WTC11 (cell line): ENCODE data around the gene CCL17. TPM values are rescaled to one million over a fixed set of nuclear protein-coding genes. Genes with fewer than 3 reads are reported as not detected.

ENCODE experiments used
- ATAC-seq: fragments of 200-7000 bp; cut with Tn5 transposase; 2 replicates; pipeline ENCODE4 v1.10.0; 2021; ENCODE audit warnings: mild to moderate bottlenecking, moderate library complexity
- CTCF ChIA-PET: fragments of 300-600 bp; sonication (Branson Sonifier 250); formaldehyde crosslinking; loops from one replicate; lab custom pipeline; 2021; ENCODE audit warnings: antibody characterized with exemption; lab: Charles Lee
- POLR2A ChIA-PET: fragments of 350-600 bp; sonication (Branson Sonifier 250); formaldehyde crosslinking; loops from one replicate; lab custom pipeline; 2021; ENCODE audit warnings: antibody characterized with exemption; lab: Charles Lee
- DNase-seq: peaks from one replicate; pipeline ENCODE4 v3.0.0; 2021; ENCODE audit warnings: low spot score
- H3K27ac Mint-ChIP-seq: 2 replicates; pipeline ENCODE4 v1.8.0; 2021; ENCODE audit warnings: mixed read lengths
- H3K27me3 Mint-ChIP-seq: 2 replicates; pipeline ENCODE4 v1.8.0; 2021; ENCODE audit warnings: low read depth, mild to moderate bottlenecking, moderate library complexity, mixed read lengths
- H3K36me3 Mint-ChIP-seq: 2 replicates; pipeline ENCODE4 v1.8.0; 2021; ENCODE audit warnings: mixed read lengths
- H3K4me1 Mint-ChIP-seq: 2 replicates; pipeline ENCODE4 v1.8.0; 2022; ENCODE audit warnings: mixed read lengths
- H3K4me3 Mint-ChIP-seq: 2 replicates; pipeline ENCODE4 v1.8.0; 2021; ENCODE audit warnings: mild to moderate bottlenecking, moderate library complexity, mixed read lengths
- H3K9me3 Mint-ChIP-seq: 2 replicates; pipeline ENCODE4 v1.8.0; 2021; ENCODE audit warnings: mixed read lengths
- AFF4 ChIP-seq: sonication (generic); formaldehyde crosslinking; IDR thresholded peaks from 2 replicates; pipeline ENCODE4 v1.8.1; 2023; ENCODE audit warnings: mild to moderate bottlenecking, missing genetic modification reagents, borderline replicate concordance
- E2F5 ChIP-seq: sonication (generic); formaldehyde crosslinking; IDR thresholded peaks from 2 replicates; pipeline ENCODE4 v1.8.1; 2022; ENCODE audit warnings: mild to moderate bottlenecking, moderate library complexity, missing genetic modification reagents
- ELF4 ChIP-seq: sonication (generic); formaldehyde crosslinking; IDR thresholded peaks from 2 replicates; pipeline ENCODE4 v1.8.1; 2022; ENCODE audit warnings: low read depth, mild to moderate bottlenecking, moderate library complexity, missing genetic modification reagents
- GABPB1 ChIP-seq: sonication (generic); formaldehyde crosslinking; IDR thresholded peaks from 2 replicates; pipeline ENCODE4 v1.8.1; 2023; ENCODE audit warnings: mild to moderate bottlenecking, missing genetic modification reagents
- JAZF1 ChIP-seq: fragments of 250-450 bp; sonication (Bioruptor Pico); IDR thresholded peaks from 2 replicates; pipeline ENCODE4 v1.9.0; 2021; ENCODE audit warnings: moderate library complexity, mild to moderate bottlenecking, inconsistent platforms
- NFYB ChIP-seq: sonication (generic); formaldehyde crosslinking; conservative IDR thresholded peaks from 2 replicates; pipeline ENCODE4 v1.8.0; 2022; ENCODE audit warnings: low read depth, missing genetic modification reagents
- PRDM15 ChIP-seq: sonication (generic); formaldehyde crosslinking; IDR thresholded peaks from 2 replicates; pipeline ENCODE4 v1.8.0; 2022; ENCODE audit warnings: missing genetic modification reagents
- PRRX2 ChIP-seq: fragments of 250-450 bp; sonication (Bioruptor Pico); IDR thresholded peaks from 2 replicates; pipeline ENCODE4 v1.8.0; 2021; ENCODE audit warnings: mild to moderate bottlenecking
- SMAD4 ChIP-seq: sonication (generic); formaldehyde crosslinking; IDR thresholded peaks from 2 replicates; pipeline ENCODE4 v1.8.0; 2022; ENCODE audit warnings: mild to moderate bottlenecking, missing genetic modification reagents
- ZNF121 ChIP-seq: sonication (generic); formaldehyde crosslinking; IDR thresholded peaks from 2 replicates; pipeline ENCODE4 v1.8.0; 2023; ENCODE audit warnings: missing genetic modification reagents
- ZNF138 ChIP-seq: sonication (generic); formaldehyde crosslinking; conservative IDR thresholded peaks from 2 replicates; pipeline ENCODE4 v1.8.1; 2022; ENCODE audit warnings: mild to moderate bottlenecking, moderate library complexity, missing genetic modification reagents
- ZNF416 ChIP-seq: fragments of 250-450 bp; sonication (Bioruptor Pico); IDR thresholded peaks from 2 replicates; pipeline ENCODE4 v1.9.0; 2021; ENCODE audit warnings: mild to moderate bottlenecking, inconsistent platforms
- ZNF423 ChIP-seq: fragments of 250-450 bp; sonication (Bioruptor Pico); IDR thresholded peaks from 2 replicates; pipeline ENCODE4 v2.1.2; 2022; ENCODE audit warnings: mild to moderate bottlenecking, moderate library complexity
- ZNF512 ChIP-seq: sonication (generic); formaldehyde crosslinking; IDR thresholded peaks from 2 replicates; pipeline ENCODE4 v1.8.1; 2022; ENCODE audit warnings: missing genetic modification reagents, borderline replicate concordance
- total RNA-seq: library from RNA; stranded (reverse); gene quantifications from 3 replicates; pipeline ENCODE4 v1.2.3, GENCODE V29; 2021

Gene CCL17
- total RNA-seq, 1 experiment from 2014 or later: not detected

- TF ChIP-seq ZNF138 (CRISPR knock-in tag) (no peak), SMAD4 (CRISPR knock-in tag) (no peak), PRDM15 (CRISPR knock-in tag) (no peak), ZNF121 (CRISPR knock-in tag) (no peak), E2F5 (CRISPR knock-in tag) (no peak), ZNF416 (no peak), GABPB1 (CRISPR knock-in tag) (no peak), PRRX2 (no peak), ZNF423 (no peak), ZNF512 (CRISPR knock-in tag) (no peak), AFF4 (CRISPR knock-in tag) (no peak)
Observed at GRCh38 chr16:57379579-57379978, 25.0 kb upstream of the CCL17 start (continued).

GRCh38 chr16:57380671-57381462, 23.7 kb upstream of the CCL17 start:
- DNase-seq (no peak), ATAC-seq (no peak)
- Mint-ChIP-seq H3K36me3 (no peaks in the 10 kb centered on the region), H3K9me3 (no peaks in the 10 kb centered on the region), H3K27me3 (no peaks in the 10 kb centered on the region), H3K4me1 (peaks cover 9% of the 10 kb centered on the region), H3K27ac (no peak overlapping the region), H3K4me3 (no peak overlapping the region)
- ChIA-PET POLR2A (no interaction called here), CTCF (interaction anchor here (0.6 to 2.0 kb wide), 3 partner anchors 36 to 195 kb away, joined by 3 to 8 read pairs (median 3); no protein-coding TSS in a partner anchor)
- TF ChIP-seq ELF4 (CRISPR knock-in tag) (no peak), NFYB (no peak), JAZF1 (CRISPR knock-in tag) (no peak)
